Measurements from ENCODE around the gene PCDHB15.
"Not testable (repeated sequence)": the region's sequence is repeated elsewhere in the genome, so short reads cannot be mapped to it uniquely, and the experiment has no call there.

DNA sequence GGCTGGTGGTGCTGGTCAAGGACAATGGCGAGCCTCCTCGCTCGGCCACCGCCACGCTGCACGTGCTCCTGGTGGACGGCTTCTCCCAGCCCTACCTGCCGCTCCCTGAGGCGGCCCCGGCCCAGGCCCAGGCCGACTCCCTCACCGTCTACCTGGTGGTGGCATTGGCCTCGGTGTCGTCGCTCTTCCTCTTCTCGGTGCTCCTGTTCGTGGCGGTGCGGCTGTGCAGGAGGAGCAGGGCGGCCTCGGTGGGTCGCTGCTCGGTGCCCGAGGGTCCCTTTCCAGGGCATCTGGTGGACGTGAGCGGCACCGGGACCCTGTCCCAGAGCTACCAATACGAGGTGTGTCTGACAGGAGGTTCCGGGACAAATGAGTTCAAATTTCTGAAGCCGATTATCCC is 19.8 kb upstream of the PCDHB15 start:
- TF ChIP-seq, protein P1, sequence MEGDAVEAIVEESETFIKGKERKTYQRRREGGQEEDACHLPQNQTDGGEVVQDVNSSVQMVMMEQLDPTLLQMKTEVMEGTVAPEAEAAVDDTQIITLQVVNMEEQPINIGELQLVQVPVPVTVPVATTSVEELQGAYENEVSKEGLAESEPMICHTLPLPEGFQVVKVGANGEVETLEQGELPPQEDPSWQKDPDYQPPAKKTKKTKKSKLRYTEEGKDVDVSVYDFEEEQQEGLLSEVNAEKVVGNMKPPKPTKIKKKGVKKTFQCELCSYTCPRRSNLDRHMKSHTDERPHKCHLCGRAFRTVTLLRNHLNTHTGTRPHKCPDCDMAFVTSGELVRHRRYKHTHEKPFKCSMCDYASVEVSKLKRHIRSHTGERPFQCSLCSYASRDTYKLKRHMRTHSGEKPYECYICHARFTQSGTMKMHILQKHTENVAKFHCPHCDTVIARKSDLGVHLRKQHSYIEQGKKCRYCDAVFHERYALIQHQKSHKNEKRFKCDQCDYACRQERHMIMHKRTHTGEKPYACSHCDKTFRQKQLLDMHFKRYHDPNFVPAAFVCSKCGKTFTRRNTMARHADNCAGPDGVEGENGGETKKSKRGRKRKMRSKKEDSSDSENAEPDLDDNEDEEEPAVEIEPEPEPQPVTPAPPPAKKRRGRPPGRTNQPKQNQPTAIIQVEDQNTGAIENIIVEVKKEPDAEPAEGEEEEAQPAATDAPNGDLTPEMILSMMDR (IDR thresholded peaks at IDR 0.05), result not testable (repeated sequence)
- TF ChIP-seq POLR2AphosphoS5 (IDR thresholded peaks at IDR 0.05), result not testable (repeated sequence)

All from sigmoid colon (tissue), 4 donors.